ENCODE results near the gene RGN.
A peak's percentile ranks its signal among the peaks of the same experiment; 100 is the strongest.
"Not testable (repeated sequence)": the region's sequence is repeated elsewhere in the genome, so short reads cannot be mapped to it uniquely, and the experiment has no call there.

Gene RGN

DNA sequence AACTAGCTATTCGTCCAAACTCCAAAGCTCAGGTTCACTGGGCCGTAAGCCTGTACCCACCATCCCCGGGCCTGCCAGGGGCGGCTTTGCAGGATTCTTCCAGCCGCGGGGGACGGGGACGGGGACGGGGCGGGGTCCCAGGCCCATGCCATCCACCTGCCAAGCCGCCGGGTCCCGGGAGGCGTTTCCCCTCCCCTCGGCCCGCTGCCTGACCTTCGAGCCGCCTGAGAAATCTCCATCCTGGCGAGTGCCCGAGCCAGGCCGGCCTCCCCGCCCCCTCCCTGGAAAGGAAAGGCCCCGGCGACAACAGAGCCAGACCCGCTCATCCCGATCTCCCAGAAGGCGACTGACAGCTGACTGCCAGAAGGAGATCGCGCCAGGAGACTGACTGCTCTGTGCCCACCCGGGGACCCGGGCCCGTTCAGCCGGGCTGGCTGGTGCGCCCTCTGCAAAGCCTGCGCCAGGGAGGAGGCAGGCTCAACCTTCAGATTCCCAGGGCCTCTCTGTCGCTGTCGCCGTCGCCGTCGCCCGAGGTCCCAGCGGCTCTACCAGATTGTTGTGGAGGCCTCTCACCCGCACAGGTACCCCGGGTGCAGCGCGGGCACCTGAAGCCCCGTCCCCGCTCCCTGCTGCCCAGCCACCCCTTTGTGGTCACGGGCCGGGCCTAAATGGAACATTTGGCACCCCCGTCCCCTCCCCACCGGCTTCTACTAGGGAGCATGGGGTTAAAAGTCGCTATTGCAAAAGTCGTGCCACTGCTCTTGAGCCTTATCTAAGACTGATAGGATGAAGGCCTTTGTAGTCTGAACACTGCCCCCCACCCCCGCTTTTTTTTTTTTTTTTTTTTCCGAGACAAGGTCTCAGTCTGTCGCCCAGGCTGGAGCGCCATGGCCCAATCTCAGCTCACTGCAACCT, at the start of gene RGN:
Gene RGN, plus strand, starts transcription at position 315 of the 915 bp plus-strand sequence. CDS start 2,702 bp downstream, outside the sequence.
- no peak for DNase-seq

DNA sequence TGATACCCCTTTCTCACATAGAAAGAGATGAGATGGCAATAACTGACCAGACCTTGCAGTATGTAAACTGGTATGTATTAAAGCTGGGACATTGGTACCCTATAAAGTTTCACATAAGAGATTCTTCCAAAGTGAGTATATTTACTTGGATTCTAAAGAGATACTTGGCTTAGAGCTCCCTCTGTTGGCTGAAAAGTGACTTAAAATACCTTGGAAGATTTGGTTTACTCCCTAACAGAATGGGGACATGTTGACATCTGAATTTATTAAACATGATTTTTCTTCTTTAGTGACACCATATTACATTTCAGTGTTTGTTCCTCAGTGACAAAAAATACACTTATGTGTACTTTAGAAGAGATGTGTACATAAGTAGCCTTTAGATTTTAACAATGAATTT, 47.9 kb upstream of the RGN start:
- peak; percentile 34 to 90 (median 35) for DNase-seq

DNA sequence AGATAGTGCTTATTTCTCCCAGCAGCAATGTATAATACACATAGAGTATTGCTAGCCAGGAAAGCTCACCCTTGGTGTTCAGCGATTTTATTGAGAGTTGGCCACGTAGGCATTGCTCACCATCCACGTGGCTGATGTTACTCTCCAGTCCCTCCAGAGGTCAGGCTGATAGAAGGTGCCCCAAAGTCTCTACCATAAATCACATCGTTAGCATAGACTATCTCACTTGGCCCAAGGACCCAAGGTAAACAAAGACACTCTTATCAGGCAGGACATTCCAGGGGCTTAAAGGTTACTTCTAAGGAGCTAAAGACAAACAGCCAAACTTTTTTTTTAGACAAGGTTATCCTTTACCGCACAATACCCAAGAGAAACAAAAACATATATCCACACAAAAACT, 30.3 kb upstream of the RGN start:
- DNase-seq = no peak

DNA sequence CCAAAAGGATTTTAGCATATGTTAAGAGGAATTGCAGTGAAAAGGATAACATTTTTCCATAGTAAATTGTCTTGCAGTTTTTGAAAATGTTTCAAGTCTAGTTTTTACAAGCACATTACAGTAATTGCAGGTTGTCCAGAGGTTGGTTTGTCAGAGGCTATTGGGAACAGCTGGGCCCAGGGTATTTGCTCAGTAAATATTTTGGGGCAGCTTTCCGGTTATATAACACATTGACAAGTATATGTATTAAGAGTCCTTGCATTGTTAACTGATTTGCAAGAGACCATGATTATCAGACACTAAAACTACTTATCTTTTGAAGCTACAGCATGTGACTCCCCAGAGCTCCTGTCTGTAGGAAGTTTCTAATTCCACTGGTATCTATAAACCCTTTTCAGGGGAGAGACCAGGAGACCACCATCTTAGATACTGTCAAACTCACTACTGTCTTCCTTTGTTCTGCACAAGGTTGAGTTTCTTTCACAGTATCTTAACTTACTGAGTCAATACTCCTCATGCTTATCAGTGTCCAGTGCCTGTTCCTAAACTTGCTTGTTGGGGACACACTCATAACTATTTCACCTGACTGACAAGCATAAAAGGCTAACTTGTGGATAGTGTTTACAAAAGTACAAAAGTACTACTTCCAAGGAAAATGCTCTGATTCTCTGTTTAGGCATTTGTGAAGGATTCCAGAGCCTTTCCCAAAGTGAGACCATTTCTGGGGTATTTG, 18.9 kb upstream of the RGN start:
- peak in 1 of 3 experiments; percentile 25 for DNase-seq

DNA sequence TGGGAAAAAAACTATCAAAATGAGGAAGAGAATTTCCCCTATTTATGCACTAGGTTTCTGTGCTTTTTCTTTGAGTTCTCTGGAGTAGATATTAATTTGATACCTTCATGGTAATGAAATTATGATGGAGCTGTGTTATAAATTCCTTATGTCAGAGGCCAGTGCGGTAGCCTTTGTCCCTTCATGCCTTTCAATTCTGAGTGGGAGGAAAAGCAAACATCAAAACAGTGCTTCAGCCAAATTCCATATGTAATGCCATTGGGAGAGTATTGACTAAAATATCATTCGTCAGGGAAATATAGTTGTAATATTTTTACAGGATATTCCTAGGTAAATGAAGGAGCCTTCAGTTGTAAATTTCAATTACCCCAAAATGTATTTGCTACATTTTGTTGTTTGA, 17.5 kb upstream of the RGN start:
- DNase-seq = no peak

DNA sequence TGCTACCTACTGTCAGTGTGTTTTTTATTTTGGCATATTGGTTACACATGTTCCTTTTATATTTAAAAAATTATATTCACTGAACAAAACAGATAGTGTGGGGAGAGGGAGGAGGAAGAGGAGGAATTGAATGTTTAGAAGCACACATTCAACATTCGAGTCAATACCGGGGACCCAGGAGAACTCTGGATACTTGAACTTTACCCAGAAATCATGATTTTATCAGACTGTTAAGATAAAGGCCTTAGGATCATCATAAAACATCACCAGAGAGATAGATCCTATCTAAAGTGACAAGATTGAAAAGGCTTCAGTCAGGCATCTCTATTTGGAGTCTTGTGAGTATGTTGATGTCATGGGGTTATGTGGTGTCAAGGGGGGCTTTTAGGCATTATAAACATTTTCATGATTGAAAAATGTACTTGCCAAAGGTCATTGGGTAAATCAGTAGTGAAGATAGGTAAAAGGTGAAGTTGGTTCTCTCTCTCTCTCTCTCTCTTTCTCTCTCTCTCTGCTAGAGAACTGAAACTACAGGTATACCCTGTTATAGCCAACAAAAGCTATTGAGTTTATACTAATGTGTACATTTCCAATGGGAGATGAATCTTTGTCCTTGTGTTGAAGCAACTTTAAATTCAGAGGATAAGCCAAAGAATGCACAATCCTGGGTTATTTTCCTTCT, 16.9 kb upstream of the RGN start:
- no peak for DNase-seq

DNA sequence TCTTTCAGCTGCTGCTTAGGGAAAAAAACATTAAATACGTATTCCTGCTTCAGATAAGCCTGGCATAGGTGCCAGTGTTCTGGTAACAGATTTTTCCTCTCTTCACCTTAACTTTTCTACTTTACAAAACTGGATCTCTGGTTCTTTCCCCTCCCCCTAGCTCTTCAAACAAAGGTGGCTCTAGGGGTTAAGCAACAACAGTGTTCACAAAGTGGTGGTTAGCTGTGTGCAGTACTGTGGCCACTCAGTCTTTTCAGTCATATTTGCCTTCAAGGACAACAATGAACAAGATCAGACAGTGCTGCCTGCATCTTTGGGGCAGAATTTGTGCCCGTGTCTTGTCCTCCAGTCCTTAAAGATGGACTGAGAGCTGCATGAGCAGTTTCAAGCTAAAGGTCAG, 15.1 kb upstream of the RGN start:
- no peak for DNase-seq

DNA sequence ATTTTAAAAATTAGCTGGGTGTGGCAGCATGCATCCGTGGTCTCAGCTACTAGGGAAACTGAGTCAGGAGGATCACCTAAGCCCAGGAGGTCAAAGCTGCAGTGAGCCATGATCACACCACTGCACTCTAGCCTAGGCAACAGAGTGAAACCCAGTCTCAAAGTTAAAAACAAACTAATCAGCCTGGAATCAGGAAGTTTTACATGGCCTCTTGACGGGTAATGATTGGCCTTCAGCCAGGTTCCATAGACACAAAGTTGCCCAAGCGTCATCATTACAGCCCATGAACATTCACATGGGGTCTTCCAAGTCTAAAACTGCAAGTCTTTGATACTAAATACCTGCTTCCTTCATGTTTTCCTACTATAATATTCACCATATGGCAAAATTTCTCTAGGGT, 10.0 kb upstream of the RGN start:
- DNase-seq = no peak

DNA sequence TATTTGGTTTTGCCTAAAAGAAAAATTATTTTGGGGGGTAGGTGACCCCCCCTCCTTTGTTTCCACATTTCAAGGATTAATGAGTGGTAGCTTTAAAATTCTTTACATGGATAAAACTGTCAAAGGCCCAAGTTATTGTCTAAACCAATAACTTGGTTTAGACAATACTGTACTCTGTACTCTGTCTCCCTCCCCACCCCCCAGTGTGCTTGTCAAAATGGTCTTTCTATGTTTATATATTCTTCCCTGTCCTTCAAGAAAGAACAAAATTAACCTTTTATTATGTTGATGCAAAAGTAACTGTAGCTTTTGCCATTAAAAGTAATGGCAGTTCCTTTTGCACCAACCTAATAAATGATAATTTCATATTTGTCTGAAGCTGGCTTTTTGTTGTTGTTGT, 9.5 kb upstream of the RGN start:
- no peak for DNase-seq

DNA sequence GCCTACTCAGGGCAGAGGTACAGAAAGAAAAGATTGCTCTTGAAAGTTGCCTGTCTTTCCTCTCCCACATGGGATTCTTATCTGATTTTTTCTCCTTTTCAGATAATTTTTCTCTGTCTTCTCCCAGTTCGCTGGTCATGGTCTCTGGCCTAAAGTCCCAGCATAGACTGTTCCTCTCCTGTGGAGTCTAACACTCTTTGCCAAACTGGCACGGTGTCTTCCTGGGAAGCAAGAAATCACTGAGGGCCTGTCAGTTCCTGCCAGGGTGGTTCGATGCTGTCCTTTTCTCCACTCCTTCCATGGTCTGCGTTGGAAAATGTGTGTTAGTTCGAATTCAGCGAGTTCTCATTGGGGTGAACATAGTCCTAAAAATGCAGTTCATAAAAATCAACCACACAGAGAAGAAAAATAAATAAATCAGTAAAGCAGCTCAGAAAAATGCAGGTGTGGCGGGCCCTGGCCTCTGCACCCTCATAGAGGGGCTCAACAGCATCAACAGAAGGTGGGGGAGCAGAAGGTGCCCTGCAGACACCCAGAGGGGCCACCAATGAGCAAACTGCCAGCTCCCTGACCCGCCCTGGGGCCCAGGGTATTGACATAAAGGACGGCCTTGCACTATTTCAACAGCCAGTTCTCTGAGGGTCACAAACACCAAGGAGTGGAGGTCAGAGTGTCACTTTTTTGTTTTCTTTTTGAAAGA, 2.1 kb downstream of the RGN start:
- no peak for DNase-seq

DNA sequence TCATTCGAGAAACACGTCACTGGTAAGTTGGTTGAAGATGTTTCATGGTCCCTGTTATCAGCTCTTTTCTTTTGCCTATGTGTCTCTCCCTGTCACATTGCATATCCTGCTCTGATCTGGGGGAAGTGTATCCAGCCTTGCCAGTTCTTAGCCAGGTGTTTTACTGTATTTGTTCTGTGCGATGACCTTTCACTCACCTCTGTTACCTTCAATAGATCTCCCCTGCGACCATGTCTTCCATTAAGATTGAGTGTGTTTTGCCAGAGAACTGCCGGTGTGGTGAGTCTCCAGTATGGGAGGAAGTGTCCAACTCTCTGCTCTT, 2.6 kb downstream of the RGN start:
- peak in 1 of 3 experiments; percentile 15 for DNase-seq

DNA sequence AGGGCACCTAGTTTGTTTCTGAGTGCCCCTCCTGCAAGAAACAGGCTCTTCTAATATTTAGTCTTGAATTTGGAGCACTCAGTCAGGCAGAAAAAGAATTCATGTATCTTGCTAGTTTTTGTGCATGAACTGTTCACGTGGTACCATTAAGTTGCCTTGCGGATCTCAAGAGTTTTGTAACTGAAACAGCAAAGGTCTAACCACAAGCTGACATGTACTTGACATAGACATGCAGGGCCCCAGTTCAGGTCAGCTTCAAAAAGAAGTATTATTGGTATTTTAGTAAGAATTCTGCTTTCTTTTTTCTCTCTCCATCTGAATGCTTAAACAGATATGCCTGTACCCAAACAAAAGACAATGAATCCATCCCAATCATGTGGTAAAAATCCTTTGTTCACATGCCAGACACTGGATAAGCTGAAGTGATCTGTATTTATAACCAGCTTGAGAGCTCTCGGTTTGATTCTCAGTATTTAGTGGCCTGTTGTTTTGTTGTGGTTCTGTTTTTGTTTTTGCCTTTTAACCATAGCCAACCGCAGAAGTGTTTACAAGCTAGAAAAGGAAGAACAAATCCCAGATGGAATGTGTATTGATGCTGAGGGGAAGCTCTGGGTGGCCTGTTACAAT, 13.0 kb downstream of the RGN start:
- DNase-seq = no peak

DNA sequence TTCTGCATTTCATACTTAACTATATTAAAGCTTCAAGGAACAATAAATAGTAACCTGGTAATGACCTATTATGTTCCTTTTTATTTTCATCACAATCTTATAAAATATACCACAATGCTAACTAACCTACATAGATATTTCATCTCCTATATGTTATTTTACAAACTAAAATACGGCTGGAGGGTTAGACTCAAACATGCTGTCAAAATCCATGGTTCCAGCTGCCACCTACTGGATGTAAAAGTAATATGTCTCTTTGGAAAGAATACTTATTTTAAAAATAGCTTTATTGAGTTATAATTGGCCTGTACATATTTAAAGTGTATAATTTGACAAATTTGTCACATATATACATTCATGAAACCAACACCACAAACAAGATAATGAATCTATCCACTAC, 15.0 kb downstream of the RGN start:
- peak in 2 of 3 experiments; percentile 11 to 61 for DNase-seq

DNA sequence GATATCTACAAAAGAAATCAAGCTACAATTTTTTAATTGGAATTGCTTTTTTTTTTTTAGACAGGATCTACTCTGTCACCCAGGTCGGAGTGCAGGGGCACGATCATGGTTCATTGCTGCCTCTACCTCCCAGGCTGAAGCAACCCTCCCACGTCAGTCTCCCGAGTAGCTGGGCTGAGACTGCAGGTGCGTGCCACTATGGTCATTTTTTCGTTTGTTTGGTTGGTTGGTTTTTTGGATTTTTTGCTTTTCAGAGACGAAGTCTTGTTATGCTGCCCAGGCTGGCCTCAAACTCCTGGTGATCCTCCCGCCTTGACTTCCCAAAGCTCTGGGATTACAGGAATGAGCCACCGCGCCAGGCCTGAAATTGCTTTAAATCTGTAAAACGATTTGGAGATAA, 15.6 kb downstream of the RGN start:
- no peak for DNase-seq

DNA sequence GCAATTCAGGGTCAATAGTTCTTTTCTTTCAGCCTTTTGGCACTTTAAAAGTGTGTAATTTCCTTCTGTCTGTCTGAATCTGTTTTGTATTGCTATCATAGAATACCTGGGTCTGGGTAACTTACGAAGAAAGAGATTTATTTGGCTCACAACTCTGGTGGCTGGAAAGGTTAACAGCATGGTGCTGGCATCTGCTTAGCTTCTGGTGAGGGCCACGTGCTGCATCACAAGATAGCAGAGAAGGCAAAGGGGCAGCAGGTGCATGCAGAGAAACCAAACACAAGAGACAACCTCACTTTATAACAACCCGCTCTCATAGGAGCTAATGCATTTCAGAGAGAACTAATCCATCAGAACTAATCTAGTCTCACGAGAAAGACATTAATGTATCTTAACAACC, 18.8 kb downstream of the RGN start:
- DNase-seq = no peak

DNA sequence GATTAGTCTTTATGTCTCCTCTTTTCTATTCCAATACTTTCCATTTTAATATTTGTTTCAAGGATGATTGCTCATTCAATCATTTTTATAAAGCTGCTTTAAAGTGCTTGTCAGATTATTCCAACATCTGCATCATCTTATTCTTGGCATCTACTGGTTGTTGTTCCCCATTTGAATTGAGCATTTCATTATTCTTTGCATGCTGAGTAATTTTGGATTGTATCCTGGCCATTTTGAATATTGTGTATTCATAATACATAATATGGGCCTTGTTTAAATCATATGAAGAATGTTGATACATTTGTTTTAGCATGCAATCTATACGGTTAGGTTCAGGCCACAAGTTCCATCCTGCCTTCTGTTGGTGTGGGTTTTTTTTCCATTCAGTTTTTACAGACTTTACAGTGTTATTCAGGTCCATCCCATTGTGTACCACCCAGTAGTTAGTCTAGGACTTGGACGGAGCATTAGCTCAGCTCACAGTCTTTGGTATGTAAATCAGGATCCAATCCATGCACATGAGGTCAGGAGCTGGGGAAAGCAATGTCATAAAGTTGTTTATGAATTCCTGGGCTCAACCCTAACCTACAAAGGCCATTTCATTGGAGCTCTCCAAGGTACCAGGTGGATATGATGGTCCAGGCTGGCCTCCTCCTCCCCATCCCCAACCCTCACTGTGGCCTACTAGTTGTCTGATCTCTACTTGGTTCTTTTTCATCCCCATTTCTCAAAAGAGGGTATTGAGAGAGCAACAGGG, 20.3 kb downstream of the RGN start:
- DNase-seq = no peak

DNA sequence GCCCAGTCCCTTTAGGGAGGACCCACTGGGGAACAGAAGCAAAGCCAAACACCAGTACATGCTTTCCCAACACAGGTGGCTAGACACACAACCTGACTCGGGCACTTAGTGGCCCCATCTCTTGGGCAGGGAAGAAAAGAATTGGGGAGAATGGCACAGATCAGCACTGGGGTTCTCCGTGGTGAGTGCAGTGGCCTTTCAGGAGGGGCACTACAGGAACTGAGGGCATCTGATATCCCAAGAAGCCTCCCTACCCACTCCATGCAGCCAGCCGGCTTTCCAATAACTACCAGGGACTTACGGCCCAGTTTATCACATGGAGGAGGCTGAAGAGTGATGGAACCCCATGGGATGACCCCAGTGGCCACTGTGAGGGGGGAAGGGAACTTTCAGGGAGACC, 23.0 kb downstream of the RGN start:
- no peak for DNase-seq

DNA sequence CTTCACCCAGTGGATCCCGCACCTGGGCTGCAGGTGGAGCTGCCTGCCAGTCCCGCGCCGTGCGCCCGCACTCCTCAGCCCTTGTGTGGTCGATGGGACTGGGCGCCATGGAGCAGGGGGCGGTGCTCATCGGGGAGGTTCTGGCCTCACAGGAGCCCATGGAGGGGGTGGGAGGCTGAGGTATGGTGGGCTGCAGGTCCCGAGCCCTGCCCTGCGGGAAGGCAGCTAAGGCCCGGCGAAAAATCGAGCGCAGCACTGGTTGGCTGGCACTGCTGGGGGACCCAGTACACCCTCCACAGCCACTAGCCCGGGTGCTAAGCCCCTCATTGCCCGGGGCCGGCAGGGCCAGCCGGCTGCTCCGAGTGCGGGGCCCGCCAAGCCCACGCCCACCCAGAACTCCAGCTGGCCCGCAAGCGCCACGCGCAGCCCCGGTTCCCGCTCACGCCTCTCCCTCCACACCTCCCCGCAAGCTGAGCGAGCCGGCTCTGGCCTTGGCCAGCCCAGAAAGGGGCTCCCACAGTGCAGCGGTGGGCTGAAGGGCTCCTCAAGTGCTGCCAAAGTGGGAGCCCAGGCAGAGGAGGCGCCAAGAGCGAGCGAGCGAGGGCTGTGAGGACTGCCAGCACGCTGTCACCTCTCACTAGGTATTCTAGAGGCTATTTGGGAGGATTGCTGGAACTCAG, 32.8 kb downstream of the RGN start:
- DNase-seq = not testable (repeated sequence)

DNA sequence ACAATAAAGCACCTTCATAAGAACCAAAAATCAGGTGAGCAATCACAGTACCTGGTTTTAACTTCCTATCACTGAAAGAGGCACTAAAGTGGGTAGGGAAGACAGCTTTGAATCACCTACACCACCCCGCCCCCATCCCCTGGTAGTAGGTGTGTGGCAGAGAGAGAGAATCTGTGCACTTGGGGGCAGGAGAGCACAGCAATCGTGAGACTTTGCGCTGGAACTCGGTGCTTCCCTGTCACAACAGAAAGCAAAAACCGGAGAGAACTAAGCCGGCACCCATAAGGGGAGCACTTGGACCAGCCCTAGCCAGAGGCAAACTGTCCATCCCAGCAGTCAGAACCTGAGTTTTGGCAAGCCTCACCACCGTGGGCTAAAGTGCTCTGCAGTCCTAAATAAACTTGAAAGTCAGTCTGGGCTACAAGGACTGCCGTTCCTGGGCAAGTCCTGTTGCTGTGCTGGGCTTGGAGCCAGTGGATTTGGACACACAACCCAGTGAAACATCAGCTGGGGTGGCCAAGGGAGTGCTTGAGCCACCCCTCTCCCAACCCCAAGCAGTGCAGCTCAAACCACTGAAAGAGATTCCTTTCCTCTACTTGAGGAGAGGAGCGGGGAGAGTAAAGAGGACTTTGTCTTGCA, 34.2 kb downstream of the RGN start:
- no peak for DNase-seq

DNA sequence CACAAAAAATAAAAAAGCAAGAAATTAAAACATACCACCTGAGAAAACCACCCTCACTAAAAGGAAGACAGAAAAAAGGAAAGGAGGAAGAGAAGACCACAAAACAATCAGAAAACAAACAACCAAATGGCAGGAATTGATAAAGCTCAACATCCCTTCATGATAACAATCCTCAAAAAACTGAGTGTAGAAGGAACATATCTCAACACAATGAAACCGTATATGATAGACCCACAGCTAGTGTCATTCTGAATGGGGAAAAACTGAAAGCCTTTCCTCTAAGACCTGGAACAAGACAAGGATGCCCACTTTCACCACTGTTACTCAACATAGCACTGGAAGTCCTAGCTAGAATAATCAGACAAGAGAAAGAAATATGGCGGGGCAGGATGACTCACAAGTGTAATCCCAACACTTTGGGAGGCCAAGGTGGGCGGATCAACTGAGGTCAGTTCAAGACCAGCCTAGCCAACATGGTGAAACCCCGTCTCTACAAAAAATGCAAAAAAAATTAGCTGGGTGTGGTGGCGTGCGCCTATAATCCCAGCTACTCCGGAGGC, 38.4 kb downstream of the RGN start:
- DNase-seq = not testable (repeated sequence)

Measured in NCI-H1417 (cell line).